Measurements from ENCODE around the gene RUNX2. TPM values are rescaled to one million over a fixed set of nuclear protein-coding genes. Genes with fewer than 3 reads are reported as not detected.
A peak's percentile ranks its signal among the peaks of the same experiment; 100 is the strongest.

The RUNX2 gene
- polyA plus RNA-seq, 1 donor (not counting 4 experiments of a cell fraction or from before 2014, with no cell fraction given): 1.4 TPM

DNA sequence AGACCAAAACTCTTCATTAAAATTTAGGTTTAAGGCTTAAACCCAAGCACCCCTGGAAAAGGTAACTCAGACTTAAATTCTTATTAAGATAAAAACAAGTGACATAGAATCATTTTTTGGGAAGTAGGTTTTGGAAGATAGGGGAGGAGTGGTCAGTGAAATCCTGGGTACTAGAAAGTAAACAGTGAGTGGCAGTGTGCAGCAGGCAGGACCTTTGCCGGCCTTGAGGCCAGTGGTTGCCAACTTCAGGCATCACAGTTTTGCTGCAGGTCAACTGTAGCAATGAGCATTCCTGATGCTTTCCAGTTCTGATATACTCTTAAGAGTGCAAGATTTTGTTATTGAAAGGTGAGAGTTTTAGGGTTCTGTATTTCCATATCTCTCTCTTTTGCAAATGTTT is 118.9 kb downstream of the RUNX2 start:
- H3K79me2 ChIP-seq (ENCODE audit: control insufficient read depth, insufficient read depth, low read length): no peaks in the 10 kb centered on the region
- H3K4me3 ChIP-seq (ENCODE audit: control insufficient read depth in 2 of 3, extremely low read depth in 1 of 3, insufficient read depth in 2 of 3, low read depth in 1 of 3, low read length in 3 of 3): no peak overlapping the region
- no peaks in the 10 kb centered on the region for H3K9me3 ChIP-seq (ENCODE audit: control insufficient read depth, low read depth, low read length)
- no peaks in the 10 kb centered on the region for H3K36me3 ChIP-seq (ENCODE audit: control insufficient read depth in 2 of 2, extremely low read depth in 1 of 2, insufficient read depth in 2 of 2, low read length in 2 of 2)
- no peaks in the 10 kb centered on the region for H4K20me1 ChIP-seq (ENCODE audit: control insufficient read depth, extremely low read depth, insufficient read depth, low read length)
- H2AFZ ChIP-seq (ENCODE audit: control insufficient read depth, low read length): no peak overlapping the region
- dilution Hi-C loops (cut with MboI; ENCODE audit: extremely low pct_ligation_motif_present, low sequenced_read_pairs): no loop called here
- H3K4me1 ChIP-seq (ENCODE audit: control insufficient read depth, extremely low read depth, insufficient read depth, low read length): peaks cover 26% of the 10 kb centered on the region
- no peaks in the 10 kb centered on the region for H3K9me1 ChIP-seq (ENCODE audit: control insufficient read depth, extremely low read depth, insufficient read depth, low read length)
- no peak for FAIRE-seq
- H3K4me2 ChIP-seq (ENCODE audit: control insufficient read depth, extremely low read depth, insufficient read depth, low read depth, low read length): no peak overlapping the region
- H3K27me3 ChIP-seq (ENCODE audit: control insufficient read depth, extremely low read depth, insufficient read depth, low read length): no peaks in the 10 kb centered on the region
- H3K9ac ChIP-seq (ENCODE audit: control insufficient read depth, extremely low read depth, insufficient read depth, low read length): no peak overlapping the region
- H3K27ac ChIP-seq (ENCODE audit: control insufficient read depth, insufficient read depth, low read length): peak overlapping the region; percentile 81
- TF ChIP-seq, protein P1, sequence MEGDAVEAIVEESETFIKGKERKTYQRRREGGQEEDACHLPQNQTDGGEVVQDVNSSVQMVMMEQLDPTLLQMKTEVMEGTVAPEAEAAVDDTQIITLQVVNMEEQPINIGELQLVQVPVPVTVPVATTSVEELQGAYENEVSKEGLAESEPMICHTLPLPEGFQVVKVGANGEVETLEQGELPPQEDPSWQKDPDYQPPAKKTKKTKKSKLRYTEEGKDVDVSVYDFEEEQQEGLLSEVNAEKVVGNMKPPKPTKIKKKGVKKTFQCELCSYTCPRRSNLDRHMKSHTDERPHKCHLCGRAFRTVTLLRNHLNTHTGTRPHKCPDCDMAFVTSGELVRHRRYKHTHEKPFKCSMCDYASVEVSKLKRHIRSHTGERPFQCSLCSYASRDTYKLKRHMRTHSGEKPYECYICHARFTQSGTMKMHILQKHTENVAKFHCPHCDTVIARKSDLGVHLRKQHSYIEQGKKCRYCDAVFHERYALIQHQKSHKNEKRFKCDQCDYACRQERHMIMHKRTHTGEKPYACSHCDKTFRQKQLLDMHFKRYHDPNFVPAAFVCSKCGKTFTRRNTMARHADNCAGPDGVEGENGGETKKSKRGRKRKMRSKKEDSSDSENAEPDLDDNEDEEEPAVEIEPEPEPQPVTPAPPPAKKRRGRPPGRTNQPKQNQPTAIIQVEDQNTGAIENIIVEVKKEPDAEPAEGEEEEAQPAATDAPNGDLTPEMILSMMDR (optimal IDR thresholded peaks at IDR 0.05 in 1 of 3, IDR thresholded peaks at IDR 0.05 in 1 of 3, conservative IDR thresholded peaks at IDR 0.05 in 1 of 3; ENCODE audit: extremely low read depth in 1 of 3, insufficient read depth in 2 of 3, low read length in 3 of 3): peak in 1 of 3 experiments; percentile 14
- TF ChIP-seq EZH2 (IDR thresholded peaks at IDR 0.05; ENCODE audit: low read length): no peak
- no peak for DNase-seq (ENCODE audit: low read depth, low spot score)

DNA sequence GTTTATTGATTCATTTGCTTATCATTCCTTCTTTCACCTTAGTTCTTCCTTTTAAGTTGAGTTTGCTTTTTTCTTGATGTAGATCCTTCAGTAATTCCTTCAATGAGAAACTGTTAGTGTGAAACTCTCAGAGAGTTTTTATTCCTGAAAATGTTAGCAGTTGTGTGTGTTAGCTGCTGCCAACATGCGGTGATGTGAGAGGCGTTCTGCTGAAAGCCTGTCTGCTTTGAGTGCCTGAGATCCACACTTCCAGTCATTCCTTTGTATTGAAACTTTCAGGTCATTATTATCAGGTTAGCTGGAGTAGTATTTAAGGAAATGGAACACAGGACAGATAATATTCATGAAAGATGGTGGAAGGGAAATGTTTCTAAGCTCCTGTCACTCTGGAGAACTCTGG is 119.6 kb downstream of the RUNX2 start:
- Histone ChIP-seq H3K36me3 (ENCODE audit: control insufficient read depth in 2 of 2, extremely low read depth in 1 of 2, insufficient read depth in 2 of 2, low read length in 2 of 2) (no peaks in the 10 kb centered on the region), H3K4me2 (ENCODE audit: control insufficient read depth, extremely low read depth, insufficient read depth, low read depth, low read length) (no peak overlapping the region), H3K27me3 (ENCODE audit: control insufficient read depth, extremely low read depth, insufficient read depth, low read length) (no peaks in the 10 kb centered on the region), H3K4me1 (ENCODE audit: control insufficient read depth, extremely low read depth, insufficient read depth, low read length) (peaks cover 26% of the 10 kb centered on the region), H2AFZ (ENCODE audit: control insufficient read depth, low read length) (no peak overlapping the region), H3K9me1 (ENCODE audit: control insufficient read depth, extremely low read depth, insufficient read depth, low read length) (no peaks in the 10 kb centered on the region), H4K20me1 (ENCODE audit: control insufficient read depth, extremely low read depth, insufficient read depth, low read length) (no peaks in the 10 kb centered on the region), H3K79me2 (ENCODE audit: control insufficient read depth, insufficient read depth, low read length) (no peaks in the 10 kb centered on the region), H3K27ac (ENCODE audit: control insufficient read depth, insufficient read depth, low read length) (no peak overlapping the region), H3K9me3 (ENCODE audit: control insufficient read depth, low read depth, low read length) (no peaks in the 10 kb centered on the region), H3K4me3 (ENCODE audit: control insufficient read depth in 2 of 3, extremely low read depth in 1 of 3, insufficient read depth in 2 of 3, low read depth in 1 of 3, low read length in 3 of 3) (no peak overlapping the region), H3K9ac (ENCODE audit: control insufficient read depth, extremely low read depth, insufficient read depth, low read length) (no peak overlapping the region)
- DNase-seq (ENCODE audit: low read depth, low spot score) (no peak), FAIRE-seq (no peak)
- dilution Hi-C loops (cut with MboI; ENCODE audit: extremely low pct_ligation_motif_present, low sequenced_read_pairs): no loop called here
- TF ChIP-seq, protein P1 (optimal IDR thresholded peaks at IDR 0.05 in 1 of 3, IDR thresholded peaks at IDR 0.05 in 1 of 3, conservative IDR thresholded peaks at IDR 0.05 in 1 of 3; ENCODE audit: extremely low read depth in 1 of 3, insufficient read depth in 2 of 3, low read length in 3 of 3): no peak
- TF ChIP-seq EZH2 (IDR thresholded peaks at IDR 0.05; ENCODE audit: low read length): no peak
